Ramos (cell line): ENCODE measurements around the gene MED16.

Source experiments
- in situ Hi-C: fragments of 300-500 bp; cut with MboI; formaldehyde crosslinking; loops from one replicate; pipeline ENCODE4 v1.14.3; 2022; ENCODE audit warnings: low sequenced_read_pairs; ENCODE audit not compliant: unreplicated experiment

MED16 gene

DNA sequence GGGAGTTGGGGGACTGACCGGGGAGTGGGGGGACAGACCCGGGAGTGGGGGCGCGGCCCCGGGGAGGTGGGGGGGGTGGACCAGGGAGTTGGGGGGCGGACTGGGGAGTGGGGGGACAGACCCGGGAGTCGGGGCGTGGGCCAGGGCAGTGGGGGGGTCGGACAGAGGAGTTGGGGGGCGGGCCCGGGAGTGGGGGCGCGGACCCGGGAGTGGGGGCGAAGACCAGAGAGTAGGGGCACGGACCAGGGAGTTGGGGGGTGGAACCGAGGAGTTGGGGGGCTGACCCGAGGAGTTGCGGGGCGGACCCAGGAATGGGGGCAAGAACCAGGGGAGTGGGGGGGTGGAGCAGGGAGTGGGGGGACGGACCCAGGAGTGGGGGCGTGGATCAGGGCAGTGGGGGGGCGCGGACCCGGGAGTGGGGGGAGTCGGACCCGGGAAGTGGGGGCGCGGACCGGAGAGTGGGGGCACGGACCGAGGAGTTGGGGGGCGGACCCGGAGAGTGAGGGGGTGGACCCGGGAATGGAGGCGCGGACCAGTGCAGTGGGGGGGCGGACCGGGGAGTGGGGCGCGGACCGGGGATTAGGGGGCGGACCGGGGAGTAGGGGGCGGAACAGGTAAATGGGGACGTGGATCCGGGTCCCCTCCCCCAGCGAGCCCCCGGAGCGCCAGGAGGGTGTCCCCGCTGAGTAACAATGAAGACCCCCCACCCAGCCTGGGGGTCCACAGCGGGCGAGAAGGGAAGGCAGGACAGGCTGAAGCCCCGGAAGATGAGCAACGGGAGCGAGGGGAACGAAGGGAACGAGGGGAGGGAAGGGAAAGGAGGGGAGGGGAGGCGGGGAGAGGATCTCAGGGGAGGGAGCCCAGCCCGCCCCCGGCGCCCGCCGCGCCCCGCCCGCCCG is 19.4 kb upstream of the MED16 start:
- in situ Hi-C loops: no loop called here

DNA sequence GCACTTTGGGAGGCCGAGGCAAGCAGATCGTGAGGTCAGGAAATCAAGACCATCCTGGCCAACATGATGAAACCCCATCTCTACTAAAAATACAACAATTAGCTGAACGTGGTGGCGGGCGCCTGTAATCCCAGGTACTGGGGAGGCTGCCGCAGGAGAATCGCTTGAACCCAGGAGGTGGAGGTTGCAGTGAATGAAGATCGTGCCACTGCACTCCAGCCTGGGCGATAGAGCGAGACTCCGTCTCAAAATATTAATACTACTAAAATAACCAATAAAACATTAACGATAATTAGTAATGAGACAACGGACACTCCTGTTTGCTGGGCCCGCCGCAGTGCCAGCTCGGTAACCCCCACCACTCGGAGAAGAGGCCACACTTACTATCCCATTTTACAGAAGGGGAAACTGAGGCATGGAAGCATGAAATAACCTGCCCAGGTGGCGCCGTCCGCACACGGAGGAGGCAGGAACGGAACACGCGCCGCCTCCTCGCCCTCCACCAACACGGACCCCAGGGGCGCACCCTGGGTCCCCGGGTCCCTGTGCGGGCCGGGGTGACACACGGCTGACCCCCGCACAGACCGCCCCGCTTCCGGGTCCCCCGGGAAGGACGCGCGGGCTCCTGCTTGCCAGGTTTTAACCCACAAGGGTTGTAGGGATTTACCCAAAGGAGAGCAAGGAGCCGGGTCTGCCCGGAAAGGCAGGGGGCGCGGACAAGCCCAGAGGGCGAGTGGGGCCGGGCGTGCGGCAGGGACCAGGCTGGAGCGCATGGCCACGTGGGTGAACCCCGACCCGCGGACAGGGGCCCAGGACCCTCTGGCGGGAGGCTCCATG is 18.4 kb upstream of the MED16 start:
- in situ Hi-C loops: no loop called here

DNA sequence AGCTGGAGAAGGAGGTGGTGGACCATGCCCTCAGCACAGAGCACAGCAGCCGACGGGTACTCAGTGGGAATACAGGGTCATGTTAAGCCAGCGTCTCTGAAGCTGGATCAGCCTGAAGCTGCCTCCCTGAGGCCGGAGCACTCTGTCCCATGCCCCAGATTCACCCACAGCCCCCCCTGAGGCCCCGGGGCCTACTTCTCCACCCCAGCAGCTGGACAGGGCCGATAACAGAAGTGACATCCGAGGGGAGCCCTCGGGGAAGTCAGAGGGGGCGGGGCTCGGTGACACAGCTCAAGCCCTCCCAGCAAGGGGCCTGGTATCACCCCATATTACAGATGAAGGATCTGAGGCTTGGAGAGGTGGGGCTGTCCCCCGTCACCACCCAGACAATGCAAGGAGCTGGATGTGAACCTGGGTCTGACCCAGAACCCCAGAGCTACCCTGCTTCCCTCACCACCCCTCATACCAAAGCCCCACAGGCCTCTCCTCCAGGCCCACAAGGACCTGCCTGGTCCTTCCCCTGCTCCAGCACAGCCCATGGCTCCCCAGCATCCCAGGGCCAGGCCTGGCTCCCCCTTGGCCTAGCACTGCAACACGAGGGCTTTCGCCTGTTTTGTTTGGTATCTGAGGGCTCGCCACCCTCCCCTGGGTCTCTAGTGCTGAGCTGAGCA is 14.3 kb upstream of the MED16 start:
- in situ Hi-C loops: no loop called here

DNA sequence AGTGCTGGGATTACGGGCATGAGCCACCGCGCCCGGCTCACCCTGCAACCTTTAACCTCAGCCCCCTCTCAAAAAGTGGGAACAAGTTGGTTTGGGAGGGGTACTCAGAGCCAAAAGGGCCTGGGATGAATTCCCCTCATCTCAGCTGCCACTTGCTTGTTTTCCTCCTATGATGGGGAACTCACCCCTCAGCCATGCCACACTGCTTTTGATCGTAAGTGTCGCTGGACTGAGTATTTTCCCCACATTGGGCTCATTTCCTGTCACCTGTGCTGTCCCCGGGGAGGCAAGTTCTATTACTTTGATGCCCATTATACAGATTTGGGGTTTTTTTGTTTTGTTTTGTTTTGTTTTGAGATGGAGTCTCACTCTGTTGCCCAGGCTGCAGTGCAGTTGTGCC is 13.5 kb upstream of the MED16 start:
- in situ Hi-C loops: no loop called here

DNA sequence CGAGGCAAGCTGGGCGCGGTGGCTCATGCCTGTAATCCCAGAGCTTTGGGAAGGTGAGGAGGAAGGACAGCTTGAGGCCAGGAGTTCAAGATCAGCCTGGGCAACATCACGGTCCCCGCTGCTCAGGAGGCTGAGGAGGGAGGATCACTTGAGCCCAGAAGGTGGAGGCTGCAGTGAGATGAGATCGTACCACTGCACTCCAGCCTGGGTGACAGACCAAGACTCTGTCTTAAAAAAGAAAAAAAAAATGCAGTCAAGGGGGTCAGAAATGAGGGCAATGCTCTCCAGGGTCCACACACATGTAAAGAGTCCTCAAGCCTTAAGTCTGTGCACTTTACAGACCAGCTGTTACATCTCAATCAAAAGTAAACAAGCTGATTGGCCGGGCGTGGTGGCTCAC is 11.6 kb upstream of the MED16 start:
- in situ Hi-C loops: no loop called here

DNA sequence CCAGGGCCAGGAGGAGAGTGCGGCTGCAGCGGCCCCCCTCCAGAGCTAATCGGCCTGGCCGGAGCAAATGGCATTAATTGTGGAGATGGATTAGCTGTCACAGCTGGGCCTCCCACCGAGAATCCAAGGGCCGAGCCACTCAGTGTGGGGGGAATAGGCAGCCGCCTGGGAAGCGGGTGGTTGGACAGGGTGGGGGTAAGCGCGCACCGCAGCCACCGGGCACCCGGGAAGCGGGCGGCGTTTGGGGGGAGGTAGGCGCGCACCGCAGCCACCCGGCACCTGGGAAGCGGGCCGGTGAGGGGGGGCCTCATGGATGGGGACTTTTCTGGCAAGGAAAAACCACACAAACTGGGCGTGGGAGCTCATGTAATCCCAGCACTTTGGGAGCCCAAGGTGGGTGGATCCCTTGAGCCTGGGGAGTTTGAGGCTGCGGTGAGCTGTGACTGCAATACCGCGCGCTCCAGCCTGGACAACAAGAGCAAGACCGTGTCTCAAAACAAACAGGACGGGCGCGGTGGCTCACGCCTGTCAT is 10.3 kb upstream of the MED16 start:
- in situ Hi-C loops: no loop called here

DNA sequence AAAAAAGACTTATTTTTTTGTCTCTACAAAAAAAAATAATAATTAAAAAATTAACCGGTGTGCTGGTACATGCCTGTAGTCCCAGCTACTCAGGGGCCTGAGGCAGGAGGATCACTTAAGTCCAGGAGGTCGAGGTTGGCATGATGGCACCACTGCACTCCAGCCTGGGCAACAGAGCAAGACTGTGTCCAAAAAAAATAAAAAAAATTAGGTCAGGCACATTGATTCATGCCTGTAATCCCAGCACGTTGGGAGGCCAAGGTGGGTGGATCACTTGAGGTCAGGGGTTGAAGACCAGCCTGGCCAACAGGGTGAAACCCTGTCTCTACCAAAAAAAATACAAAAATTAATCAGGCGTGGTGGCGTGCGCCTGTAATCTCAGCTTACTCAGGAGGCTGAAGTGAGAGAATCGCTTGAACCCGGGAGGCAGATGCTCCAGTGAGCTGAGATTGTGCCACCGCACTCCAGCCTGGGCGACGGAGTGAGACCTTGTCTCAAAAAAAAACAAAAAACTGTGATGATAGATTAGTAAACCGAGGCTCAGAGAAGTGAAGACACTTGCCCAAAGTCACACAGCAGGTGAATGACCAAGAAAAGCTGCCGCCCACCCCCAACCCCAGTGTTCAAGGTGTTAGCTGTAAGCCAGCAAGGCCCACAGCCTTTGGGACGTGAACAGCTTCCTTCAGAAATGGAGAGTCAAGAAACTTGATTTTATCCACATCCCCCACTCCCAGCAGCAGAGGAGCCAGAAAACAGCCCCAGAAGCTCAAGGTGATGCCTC is 9.6 kb upstream of the MED16 start:
- in situ Hi-C loops: no loop called here

DNA sequence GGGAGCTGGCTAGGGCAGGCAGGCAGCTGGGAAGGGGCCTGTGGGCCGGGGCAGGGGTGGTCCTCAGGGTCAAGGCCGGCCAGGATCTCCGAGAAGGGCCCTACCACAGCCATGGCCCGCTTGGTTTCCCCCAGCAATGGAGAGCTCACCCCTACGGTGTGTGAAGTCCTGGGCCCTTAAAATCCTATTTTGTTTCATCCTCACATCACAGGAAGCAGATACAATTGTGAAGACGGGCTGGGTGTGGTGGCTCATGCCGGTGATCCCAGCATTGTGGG is 9.0 kb upstream of the MED16 start:
- in situ Hi-C loops: no loop called here

DNA sequence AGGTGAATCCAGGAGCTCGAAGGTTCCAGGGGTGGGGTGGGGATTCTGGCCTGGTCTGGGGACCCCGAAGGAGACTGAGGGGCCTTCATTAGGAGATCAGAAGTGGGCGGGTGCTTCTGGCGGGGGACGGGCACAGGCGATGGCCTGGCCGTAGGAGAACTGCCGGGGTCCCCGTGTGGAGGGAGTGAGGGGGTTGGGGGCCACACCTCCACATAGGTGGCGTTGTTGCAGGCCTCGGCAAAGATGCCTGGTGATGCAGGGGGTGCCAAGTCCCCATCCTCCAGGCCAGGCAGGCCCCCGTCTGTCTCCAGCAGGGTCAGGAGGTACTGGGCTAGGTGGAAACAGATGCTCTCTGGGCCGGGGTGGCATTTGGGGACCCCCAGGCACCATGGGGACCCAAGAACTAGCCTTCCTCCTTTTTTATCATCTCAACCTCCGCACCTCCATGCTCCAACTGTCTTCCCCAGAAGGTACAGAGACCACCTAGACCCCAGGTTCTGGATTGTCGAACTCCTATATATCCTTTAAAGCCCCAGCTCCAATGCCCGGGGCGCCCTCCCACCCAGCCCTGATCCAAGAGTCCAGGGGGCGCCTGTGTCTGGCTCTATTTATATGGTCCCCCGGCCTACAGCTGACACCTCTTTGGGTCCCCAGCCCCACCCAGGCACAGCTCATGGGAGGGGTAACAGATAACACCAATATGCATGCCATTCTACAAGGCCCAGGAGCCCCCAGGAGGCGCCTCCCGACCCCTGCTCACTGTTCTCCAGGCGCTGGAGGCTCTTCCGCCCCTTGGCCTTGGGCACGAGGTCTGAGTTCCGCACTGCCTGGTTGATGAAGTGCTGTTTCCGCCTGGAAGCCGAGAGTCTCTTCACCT is 8.5 kb upstream of the MED16 start:
- in situ Hi-C loops: no loop called here

DNA sequence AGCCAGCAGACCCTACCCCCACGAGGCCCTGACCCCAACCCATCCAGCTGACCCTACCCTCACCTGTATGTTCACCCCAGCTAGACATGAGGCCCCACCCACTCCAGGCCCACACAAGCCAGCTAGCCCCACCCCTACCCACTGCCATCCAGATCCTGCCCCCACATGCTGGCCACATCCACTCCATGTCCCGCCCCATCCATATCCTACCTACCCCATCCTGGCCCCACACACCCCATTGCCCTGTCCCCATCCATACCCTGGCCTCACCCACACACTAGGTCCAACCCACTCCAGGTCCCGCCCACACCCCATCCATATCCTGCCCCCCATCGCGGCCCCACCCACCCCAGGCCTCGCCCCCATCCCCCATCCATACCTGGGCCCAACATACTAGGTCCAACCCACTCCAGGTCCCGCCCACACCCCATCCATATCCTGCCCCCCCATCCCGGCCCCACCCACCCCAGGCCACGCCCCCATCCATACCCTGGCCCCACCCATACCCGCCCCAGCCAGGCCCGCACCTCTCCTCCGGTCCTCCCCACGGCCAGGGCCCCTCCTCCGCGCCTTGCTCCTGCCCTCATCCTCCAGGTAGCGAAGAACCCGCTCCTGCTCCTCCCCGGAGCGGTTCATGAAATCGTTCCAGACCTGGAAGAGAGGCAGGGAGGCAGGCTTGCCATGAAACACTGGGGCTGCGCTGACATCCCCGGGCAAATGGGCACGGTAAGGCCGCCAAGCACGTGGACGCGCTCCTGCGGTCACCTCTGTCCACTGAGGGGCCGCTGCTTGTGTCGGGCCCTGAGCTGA is 7.5 kb upstream of the MED16 start:
- in situ Hi-C loops: no loop called here

DNA sequence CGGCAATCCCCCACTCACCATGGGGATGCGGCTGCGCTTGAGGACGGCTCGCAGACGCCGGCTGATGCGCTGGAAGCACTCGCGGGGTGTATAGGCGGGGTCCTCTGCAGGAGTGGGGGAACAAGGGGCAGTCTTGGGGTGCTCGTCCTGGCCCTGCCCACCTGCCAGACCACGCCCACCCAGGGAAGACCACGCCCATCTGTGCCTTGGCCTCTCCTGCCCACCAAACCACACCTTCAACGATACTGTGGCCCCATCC is 7.0 kb upstream of the MED16 start:
- in situ Hi-C loops: no loop called here

DNA sequence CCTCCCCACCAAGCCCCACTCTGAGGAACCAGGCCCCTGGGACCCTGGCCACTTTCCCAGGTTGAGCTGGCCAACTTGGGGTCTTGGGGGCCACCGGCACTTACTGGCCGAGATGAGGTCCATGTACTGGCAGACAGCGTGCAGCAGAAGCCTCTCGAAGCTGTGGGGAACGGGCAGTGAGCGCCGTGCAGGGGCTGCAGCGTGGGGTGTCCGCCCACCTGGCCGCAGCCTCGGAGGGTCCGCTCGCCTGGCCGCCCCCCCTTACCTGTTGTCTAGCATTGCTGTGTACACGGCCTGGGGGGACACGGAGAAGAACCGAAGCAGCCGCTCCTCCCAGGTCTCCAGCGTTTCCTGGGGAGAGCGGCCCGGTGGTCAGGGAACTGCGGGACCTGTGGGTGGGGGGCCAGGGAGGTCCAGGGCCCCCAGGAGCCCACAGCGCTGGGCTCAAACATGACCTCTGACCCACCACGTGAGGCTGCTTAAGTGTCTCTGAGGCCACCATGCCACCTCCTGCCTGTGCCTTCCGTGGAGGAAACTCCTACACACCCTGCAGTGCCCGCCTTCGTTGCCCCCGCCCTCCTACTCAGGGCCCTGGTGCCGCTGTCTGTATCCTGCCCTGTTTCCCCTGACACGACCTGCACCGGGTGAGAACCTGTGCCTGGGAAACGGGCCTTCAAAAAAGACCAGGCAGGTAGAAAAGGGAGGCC is 6.5 kb upstream of the MED16 start:
- in situ Hi-C loops: no loop called here

DNA sequence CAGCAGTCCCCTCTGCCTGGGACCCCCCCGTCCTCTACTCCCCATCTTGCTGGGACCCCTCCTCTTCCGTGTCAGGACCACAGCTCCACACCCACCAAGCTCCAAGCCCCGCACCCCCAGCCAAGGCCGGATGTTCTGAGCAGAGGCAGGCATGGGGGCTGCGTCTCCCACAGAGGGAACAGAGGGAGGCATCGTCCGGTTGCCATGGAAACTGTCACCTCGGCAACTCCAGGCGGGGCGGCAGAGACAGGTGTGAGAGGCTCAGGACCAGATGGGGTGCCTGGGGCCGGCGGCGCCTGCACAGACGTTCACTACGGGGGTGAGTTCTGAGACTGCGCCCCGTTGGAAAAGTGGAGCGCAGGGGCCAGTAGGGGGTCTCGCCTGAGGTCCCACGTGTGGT is 5.7 kb upstream of the MED16 start:
- in situ Hi-C loops: no loop called here

DNA sequence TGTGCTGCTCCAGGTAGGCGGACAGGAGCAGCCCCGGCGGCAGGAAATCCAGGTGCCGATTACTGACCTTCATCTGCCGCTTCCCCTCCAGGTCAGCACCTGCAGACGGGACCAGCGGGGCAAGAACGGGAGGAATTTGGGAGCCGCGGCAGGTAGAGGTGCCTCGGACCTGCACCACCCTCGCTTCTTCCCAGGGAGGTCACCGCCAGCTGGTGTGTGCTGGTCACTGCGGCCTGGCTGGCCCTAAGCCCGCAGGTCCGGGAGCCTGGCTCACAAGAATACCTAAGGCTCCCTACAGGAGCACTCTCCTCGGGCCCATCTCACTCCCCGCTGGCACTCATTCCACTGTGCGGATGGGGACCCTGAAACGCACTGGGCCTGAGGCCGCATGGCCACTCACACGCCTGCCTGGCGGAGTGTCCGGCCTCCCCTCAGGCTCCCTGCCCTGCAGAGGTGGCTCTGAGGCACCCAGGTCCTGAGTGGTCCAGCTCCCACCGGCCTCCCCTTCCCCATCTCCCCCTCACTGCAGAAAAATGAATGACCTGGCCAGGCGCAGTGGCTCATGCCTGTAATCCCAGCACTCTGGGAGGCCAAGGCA is 4.6 kb upstream of the MED16 start:
- in situ Hi-C loops: no loop called here

DNA sequence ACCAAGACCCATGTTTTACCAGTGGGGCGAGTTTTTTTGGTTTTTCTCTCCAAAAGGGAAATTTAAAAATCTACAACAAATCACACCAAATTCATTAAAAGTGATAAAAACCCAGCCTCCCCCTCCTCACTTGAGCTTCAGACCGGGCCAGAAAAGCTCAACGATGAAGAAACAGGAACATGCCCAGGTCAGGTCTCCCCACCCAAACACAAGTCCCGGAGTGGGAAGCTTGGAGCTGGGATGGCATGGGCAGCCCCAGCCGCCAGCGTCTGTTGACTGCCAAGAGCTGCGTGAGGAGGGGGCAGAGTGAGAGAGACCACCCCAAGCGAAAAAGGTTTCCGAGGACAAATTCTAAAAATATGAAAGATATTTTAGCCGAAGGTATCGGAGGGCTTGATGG is 4.0 kb upstream of the MED16 start:
- in situ Hi-C loops: no loop called here

DNA sequence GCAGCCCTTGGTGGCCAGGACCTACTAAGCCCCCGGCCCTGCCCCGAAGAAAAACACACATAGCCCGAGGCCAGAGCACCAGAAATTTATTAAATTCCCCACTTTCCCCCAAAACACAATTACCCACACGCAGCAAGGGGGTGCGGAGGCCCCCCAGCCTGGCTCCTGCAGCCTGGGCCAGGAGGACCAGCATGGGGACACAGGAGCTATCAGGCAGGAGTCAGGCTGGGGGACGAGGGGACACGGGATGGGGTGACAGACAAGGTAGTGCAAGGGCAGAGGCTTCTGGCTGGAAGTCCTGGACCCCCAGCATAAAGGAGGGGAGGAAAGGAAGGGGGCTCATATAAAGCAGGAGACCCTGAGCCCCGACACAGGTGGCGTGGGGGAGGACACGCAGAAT is 3.4 kb upstream of the MED16 start:
- in situ Hi-C loops: no loop called here

DNA sequence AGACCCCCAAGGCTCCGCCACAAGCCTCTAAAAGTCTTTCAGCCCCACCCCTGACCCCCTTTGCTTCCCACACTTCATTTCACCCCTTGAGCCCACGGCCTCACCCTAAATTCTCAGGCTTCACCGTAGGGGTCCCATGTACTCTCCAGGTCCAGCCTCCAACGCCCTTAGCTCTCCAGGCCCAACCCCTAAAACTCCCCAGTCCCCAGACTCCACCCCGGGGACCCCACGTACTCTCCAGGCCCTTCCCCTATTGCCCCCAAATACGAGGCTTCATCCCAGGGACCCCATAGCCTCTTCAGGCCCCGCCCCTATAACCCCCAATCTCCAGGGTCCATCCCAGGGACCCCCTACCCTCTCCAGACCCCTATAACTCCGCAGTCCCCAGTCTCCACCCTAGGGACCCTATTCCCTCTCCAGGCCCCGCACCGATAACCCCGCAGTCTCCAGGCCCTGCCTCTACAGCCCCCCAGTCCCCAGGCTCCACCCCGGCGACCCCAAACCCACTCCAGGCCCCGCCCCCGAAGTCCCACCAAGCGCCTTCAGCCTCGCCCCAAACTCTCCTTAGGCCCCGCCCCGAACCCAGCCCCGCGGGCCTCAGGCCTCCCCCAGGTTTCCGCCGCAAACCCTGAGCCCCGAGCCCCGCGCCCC is 619 bp downstream of the MED16 start:
- in situ Hi-C loops: no loop called here
